DMS114 treated with DMSO at 0.1 percent for 48 hours (cell line): ENCODE results near the gene PHACTR3.

Experiments used
- DNase-seq: peaks from one replicate; lab custom pipeline; 2025; ENCODE audit not compliant: unreplicated experiment; lab: John Stamatoyannopoulos, UW

Gene PHACTR3

DNA sequence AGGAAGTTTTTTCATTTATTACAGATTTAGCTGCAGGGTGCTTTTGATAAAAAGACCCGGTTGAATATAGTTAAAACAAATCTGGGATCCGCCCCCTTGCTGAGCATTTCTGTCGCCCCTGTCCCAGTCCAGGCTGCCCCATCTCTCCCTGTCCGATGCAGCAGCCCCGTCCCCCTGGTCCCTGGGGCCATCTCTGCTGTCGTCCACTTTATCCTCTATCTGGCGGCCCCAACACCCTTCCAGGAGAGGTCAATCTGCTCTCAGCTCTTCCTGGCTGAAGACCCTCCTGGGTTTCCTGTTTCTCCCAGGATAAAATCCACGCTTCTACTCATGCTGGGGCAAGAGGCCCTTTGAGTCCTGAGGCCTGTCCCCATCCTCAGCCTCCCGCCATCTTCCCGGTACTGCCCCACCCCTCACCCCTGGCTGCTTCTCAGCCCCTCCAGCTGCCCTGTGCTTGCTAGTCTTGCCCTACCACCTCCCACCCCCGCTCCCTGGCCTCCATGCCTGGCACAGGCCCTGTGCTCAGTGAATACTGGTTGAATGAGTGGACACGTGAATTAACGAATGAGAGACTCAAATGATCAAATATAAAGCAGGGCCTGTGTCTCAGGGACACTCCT lies 16.0 kb upstream of the PHACTR3 start:
- DNase-seq, result no peak

DNA sequence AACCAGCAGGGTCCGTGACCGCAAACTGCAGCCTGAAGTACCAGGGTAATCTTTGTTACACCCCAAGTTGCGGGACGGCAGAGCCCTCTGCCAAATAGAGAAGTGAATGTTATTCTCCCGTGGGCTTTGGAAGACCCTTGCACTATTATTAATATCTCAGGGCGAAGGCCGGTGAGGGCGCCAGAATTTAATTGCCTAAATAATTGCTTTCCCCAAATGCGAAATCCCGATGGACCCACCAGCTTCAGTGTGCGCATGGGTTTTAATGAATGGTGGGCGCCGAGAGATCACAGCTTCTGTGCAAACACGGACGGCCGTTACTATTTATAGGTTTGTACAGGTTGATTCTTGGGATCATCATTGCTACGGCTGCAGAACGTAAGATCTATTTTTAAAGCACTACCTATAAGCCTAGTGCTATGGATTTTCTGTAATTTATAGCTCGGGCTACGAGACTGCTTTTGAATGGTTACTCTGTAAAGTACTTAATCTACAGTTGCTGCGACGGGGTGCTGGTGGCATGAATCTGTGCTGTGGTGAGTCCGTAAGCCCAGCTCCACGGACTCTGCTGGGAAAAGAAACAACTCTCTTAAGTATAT lies 15.2 kb upstream of the PHACTR3 start:
- no peak for DNase-seq

DNA sequence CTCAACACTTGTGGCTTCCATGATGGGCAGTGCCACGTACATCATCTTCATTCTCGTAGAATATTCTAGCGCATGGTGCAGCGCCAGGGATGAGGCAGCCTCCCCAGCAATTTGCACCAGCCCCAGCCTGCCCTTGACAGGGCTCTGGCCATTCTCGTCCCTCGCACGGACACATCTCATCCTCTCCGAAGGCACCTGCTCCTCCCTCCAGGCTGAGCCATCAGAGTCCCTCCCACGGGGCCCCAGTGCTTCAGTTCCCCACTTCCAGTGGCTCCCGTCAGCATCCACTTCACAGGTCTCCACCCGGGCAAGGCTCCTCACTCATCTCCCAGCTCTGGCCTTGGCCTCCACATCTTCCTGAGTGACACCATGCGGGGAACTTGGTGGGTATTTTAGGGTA lies 13.3 kb upstream of the PHACTR3 start:
- no peak for DNase-seq

DNA sequence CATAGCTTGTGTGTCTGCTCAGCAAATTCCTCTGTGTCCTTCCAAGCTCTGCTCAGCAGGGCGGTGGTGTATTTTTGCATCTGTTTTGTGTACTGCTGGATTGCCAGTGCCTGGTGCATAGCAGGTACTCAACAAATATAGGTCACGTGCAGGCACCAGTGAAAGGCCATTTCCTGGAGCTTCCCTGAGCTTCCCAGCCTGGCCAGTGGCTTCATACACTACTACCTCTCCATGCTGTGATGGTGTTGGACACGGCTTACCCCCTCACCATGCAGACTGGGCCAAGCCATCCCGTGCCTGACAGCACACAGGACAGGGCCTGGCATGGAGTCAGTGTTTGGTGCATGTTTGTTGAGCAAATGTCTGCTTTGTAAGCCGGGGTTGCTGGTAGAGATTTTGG lies 7.7 kb upstream of the PHACTR3 start:
- no peak for DNase-seq

DNA sequence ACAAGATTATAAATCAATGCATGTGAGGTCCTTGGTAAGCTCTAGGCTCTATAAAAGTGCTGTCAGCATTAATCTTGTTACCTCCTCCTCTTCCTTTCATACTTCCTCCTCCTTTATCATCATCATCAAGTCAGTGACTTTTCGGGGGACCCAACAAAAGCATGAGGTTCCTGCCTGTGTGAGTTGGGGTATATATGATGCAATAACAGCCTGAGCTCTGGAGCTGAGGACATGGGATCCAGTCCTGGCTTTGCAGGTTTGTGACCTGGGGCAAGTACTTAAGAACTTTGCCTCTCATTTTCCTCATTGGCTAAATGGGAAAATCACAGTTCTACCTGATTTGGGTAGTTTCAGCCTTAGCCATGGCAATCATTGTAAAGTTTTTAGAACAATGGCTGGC lies 7.1 kb upstream of the PHACTR3 start:
- no peak for DNase-seq

DNA sequence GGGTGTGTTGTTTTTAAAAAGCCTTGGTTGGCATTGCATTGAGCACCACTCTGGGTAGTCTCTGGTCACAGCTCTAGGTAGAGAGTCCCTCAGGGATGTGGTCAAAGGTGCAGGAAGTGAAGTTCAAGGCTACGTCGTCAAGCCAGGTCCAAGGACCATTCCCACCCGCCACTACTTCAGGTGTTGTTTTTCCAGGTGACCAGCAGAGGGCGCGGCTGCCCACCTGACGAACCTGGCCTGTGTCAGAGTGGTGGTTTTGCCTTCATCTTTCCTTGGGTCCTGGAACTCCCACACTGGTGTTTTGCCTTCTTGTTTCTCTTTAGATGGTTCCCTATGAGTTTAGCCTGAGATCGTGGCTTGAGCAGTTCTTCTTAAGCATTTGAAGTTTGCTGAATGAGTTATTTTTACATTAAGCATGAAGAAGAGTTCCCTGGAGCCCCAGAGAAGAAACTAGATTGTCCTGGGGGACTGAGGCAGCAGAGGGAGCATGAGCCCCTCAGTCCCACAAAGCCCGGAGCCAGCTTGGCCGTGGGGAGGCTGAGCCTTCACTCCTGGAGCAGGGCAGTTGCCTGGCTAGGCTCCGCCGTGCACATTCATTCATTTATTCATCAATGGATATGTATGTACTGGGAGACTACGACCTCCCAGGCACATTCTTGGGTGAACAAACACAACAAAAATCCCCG lies 5.6 kb upstream of the PHACTR3 start:
- peak; percentile 8 for DNase-seq

DNA sequence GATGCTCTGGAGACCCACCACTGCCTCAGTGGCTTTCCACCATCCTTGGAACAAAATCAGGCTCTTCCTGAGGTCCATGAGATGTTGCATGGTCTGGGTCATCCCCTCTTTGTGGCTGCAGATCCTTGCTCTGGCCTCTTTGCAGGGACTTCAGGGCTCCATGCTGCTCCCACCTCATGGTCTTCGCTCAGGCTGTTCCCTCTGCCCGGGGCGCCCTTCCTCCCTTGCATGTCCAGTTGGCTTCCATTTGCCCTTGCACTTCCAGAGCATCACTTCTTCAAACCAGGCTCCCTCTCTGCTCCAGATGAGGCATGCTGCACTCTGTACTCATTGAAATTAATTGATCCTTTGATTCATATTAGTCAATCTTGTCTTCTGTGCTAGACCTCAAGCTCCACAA lies 4.4 kb upstream of the PHACTR3 start:
- DNase-seq, result no peak

DNA sequence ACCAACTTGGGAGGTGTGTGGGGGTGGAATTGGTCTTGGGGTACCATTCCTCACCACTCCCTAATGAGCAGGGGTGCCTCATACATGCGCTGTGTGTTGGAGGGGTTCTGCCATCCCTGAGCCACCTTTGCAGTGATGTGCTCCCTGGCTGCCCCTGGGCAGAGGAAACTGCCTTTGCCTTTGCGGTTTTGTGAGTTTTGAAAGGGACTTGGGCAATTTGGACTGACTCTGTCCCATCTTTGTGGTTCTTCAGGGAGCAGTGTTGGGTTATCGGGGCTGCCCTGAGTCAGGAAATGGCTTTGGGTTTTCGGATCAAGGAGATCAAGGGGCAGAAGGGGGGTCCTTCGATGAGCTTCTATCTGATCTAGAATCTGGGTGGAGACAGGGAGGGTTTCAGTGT lies 3.9 kb upstream of the PHACTR3 start:
- no peak for DNase-seq

DNA sequence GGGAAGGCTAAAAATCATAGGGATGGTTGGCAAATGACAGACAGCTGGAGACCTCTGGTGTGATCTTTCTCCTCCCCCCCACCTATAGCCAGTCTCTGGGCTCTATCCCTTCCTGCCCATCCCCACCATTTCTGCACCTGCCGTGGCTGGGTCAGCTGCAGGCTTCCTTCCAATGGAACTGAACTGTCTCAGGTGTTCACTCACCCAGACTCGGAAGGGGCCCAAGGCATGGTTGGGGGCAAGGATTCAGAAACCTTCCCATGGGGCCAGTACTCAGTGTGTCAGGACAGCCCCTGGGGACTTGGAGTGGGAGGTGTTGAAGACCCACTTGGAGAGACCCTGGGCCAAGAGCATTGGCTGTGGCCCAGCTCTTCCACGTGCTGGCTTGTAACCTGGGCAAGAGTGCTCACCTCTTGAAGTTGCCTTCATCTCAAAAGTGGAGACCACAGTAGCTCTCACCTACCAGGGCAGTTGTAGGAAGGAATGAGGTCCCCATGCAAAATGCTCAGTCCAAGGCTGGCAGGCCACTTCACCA lies 1.7 kb upstream of the PHACTR3 start:
- DNase-seq, result no peak

DNA sequence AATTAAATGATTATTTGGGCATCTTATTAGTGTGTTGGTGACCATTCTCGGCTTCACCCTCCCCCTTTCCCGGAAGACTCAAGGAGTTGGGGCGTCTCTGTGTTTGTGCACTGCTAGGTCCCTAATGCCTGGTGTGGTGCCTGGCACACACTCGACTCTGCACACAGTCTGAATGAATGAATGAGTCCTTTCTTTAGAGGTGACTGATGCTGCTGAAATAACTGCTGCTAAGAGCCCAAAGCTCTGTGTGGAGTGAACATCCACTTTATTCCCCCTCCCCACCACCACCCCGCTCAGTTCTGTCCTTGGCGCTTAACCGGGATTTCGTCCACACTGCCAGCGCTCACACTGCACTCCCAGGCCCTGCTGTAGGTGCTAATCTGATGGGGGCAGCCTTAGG lies 1.2 kb upstream of the PHACTR3 start:
- DNase-seq, result no peak

DNA sequence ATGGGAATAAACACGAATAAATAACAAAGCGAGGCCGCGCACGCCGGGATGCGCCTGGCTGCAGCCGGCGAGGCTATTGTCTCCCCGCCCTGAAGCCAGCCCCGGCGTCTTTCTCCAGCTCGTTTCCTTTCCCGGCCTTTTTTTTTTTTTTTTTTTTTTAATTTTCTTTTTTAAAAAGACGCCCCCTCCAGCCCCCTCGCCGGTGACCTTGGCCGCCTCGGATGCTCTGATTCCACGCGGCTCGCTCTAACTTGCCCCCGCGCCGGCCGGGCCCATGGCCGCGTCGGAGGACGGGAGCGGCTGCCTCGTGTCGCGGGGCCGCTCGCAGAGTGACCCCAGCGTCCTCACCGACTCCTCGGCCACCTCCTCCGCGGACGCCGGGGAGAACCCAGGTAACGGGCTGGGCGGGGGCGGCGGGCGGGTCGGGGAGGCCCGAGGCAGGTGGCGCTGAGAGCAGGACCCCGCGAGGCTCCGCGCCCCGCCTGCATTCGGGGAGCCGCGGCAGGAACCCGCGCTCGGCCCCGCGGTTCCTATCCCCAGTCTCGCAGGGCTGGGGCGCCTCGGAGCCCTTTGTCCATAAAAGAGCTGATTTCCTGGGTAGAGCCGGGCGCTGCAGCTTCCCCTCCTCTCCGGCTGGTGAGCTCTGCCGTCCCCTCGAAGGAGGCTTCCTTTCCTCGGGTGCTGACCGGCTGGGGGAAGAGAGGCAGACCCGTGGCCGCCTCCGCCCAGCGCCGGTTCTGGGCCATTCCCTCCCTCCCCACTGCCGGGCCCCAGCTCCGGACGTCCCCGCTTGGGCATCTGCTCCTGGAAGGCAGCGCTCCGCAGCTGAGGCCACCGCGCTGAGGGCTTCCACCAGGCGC lies 631 bp downstream of the PHACTR3 start:
- DNase-seq, result no peak

DNA sequence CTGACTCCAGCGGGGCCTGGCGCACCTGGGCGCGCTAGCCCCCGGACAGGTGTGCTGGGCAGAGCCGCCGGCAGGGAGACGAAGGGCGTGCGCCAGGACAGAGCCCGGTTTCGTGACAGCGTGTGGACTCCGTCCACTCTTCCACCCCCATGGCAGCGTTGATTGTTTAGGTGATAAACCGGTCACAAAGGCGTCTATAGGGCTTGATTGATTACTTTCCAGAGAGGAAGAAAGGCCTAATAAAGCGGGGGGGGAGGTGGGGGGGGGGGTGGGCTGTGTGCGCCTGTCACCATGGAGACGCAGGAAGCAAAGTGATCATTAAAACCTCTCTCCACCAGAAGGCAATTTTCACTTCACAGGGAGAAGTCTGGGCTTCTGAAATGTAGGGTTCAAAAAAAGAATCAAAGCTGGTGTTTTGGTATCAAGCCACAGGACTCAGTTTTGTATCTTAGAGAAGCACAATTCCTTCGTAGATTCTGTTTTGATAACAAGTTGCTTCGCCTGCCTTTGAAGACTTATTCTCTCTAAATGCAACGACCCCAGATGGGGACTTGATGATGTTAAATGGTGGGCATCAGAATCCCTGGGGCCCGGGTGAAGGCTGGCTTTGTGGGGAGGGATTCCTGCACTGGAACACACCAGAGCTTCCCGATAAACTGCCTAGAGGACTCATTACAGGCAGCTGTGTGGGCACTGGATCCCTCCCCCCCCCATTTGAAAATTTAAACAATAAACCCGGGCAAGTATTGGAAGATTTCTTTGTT lies 1.4 kb downstream of the PHACTR3 start:
- no peak for DNase-seq

DNA sequence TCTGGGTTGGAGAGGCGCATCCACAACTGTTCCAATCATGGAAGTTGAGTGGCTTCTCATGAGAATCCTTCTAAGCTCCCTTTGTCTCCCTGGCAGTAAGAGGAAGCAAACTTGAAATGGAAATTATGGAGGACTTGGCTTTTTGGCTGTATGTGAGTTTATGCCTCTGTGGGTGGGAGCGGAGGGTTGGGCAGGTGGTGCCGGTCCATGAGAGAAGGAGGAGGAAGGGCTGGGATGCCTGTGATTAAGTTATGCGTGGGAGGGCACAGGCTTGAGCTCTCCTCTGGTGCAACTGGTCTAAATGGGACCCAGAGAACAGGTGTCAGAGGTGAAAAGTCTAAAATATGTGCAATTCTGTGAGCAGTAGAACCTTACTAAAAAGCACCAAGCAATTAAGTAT lies 2.2 kb downstream of the PHACTR3 start:
- DNase-seq, result no peak

DNA sequence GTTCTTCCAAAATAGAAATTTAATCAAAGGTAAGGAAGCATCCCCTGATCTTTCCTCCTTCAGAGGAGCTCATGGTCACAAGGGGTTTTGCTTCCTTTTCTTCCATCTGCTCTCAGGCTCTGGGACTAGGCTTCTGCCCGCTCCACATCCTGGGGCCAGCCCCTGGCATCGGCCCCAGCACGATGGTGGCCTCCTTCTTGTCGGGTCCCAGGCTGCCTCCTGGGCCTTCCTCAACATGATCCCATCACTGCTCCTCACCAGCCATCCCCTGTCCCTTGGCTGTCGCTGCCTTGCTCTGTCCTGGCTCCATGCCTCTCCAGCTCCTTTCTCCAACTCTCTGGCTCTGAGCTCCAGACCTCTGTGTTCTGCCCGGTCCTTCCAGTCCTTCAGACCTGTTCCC lies 4.1 kb downstream of the PHACTR3 start:
- DNase-seq, result no peak

DNA sequence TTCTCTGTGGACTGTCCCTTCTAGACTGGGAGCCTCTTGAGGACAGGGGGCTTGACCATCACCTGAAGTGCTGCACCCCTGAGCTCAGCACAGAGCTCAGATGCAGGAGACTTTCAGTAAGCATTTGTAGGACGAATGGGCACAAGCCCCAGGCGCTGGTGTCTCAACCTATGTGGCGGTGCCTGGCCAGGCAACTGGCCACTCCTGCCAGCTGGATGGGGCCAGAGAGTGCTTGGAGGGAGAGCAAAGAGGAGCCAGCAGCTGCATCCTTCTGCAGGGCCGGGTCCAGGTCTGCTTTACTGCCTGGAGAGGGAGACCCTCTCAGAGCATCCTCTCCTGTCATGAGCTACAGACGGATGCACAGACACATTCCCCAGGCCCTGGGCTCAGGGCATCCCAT lies 4.5 kb downstream of the PHACTR3 start:
- DNase-seq, result no peak

DNA sequence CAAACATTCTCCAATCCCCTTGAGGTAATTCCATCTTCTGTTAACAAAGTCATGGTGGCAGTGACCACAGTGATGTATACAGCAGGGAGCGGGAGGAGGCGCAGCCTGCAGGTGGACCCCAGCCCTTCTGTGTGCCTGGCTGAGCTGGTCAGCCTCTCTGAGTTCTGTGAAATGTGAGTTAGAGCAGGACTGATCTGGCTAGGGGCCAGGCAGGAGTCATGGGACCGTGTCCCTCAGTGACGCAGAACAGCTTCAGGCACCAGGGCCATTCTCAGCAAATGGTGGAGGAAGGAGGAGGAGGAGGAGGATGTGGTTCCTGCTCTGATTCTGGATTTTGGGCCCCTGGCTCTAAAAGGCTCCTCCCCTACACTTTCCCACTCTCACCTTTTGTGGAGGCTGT lies 6.9 kb downstream of the PHACTR3 start:
- no peak for DNase-seq

DNA sequence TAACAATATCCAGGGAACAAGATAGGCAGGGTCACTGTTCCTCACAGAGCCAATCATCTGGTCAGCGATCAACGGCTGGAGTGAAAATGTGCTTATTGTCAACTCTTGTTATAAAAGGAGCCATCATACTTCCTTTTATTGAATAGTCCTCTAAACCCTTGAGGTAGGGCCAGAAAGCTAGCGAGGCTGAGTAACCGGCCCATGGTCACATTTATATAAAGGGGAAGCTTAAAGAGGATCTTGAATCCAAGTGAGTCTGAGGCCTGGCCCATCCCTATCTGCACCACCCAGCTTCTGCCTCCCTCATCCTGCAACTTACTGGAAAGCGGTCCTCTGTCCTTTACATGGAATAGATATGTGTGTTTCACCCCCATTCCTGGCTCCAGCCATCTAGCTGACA lies 9.5 kb downstream of the PHACTR3 start:
- DNase-seq, result no peak

DNA sequence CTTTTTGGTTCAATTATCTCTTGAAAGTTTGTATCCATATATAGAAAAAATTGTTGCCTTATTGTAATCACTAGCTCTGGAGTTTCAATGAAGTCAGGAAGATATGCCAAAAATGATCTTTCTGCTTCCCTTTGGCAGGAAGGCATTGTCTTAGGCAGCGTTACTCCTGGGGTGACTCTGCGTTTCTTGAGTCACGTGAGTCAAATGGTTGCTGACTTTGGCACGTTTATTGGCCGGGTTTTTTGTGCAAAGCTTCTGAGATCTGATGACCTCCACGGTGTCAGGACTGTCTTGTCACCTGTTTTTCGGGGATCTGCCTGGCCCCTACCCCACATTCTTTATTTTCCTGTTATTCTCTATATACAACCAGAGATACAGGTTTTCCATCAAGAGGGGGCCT lies 10.4 kb downstream of the PHACTR3 start:
- DNase-seq, result no peak

DNA sequence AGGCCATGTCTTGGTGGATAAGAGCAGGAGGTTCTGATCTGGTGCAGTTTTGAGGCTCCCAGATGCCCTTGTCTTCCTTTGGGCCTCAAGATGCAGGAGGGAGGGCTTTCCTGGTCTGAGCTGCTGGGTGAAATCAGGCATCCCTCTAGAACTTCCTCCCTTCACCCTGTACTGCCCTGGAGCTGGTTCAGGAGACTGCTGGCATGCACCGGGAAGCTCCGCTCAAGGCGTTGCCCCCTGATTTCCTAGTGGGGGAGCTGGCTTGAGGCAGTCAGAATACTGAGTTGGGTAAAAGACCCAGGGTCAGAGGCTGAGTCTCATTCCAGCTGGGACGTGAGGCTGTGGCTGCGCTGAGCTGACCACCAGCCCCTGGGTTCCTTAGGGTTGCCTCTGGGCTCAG lies 12.0 kb downstream of the PHACTR3 start:
- no peak for DNase-seq

DNA sequence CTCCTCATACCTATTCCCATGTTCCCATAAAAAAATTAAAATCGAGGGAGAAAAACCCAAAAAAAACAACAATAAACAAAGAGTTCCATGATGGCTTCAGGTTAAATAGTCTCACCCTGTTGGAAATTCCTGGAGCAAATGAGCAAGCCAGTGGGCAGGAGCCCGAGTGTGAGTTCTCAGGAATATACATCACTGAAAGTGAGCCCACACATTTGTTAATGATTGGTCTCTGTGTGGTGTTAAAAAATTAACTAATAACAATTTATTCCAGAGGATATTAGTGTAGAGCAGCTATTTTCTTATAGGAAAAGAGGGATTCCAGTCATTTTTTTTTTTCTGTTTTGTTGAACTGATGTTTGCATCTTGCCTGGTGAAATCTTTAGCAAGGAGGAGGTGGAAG lies 12.9 kb downstream of the PHACTR3 start:
- DNase-seq, result no peak

DNA sequence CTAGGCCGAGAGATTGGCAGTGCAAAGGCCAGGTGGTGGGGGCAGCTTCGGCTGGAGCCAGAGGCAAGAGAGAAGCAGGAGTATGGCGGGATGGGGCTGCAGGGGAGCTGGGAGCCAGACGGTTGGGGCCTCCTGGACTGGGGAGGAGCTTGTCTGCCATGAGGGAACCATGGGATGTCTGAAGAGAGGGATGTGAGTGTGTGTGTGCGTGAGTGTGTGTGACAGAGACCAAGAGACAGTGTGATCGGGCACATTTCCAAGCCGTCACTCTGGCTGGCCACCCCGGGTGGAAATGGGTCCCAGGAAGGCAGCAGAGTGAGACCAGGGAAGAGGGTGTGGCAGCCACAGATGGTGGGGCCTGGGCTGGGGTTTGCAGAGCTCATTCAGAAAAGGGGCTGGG lies 13.8 kb downstream of the PHACTR3 start:
- DNase-seq, result no peak
